Measurements from ENCODE around the gene NUBP2.

The NUBP2 gene

GRCh38 chr16:1809281-1809801 lies 26.6 kb downstream of the NUBP2 start:
- no peak for TF ChIP-seq ZNF565 (CRISPR knock-in tag; conservative IDR thresholded peaks at IDR 0.05; ENCODE audit: low read depth)
- TF ChIP-seq TCF4 (CRISPR knock-in tag; IDR thresholded peaks at IDR 0.05; ENCODE audit: borderline replicate concordance) = no peak
- no peak for TF ChIP-seq ISL1 (CRISPR knock-in tag; IDR thresholded peaks at IDR 0.05)
- no peak for TF ChIP-seq CSRNP3 (CRISPR knock-in tag; IDR thresholded peaks at IDR 0.05)
- no peak for TF ChIP-seq GLIS3 (CRISPR knock-in tag; IDR thresholded peaks at IDR 0.05)
- TF ChIP-seq PATZ1 (CRISPR knock-in tag; IDR thresholded peaks at IDR 0.05; ENCODE audit: borderline replicate concordance) = no peak
- TF ChIP-seq ZFP3 (CRISPR knock-in tag; IDR thresholded peaks at IDR 0.05) = no peak
- no peak for TF ChIP-seq RARB (CRISPR knock-in tag; IDR thresholded peaks at IDR 0.05)
- ATAC-seq = no peak

GRCh38 chr16:1810106-1810505 lies 27.3 kb downstream of the NUBP2 start:
- TF ChIP-seq ZNF565 (CRISPR knock-in tag; conservative IDR thresholded peaks at IDR 0.05; ENCODE audit: low read depth) (no peak), ZNF8 (CRISPR knock-in tag; IDR thresholded peaks at IDR 0.05) (no peak), TOX (CRISPR knock-in tag; IDR thresholded peaks at IDR 0.05; ENCODE audit: borderline replicate concordance) (no peak), ZFP30 (CRISPR knock-in tag; IDR thresholded peaks at IDR 0.05) (no peak), CREB5 (CRISPR knock-in tag; IDR thresholded peaks at IDR 0.05; ENCODE audit: low read depth) (no peak), PPARA (CRISPR knock-in tag; IDR thresholded peaks at IDR 0.05; ENCODE audit: borderline replicate concordance) (no peak), RARB (CRISPR knock-in tag; IDR thresholded peaks at IDR 0.05) (no peak), TSHZ2 (CRISPR knock-in tag; IDR thresholded peaks at IDR 0.05) (no peak)
- no peak for ATAC-seq

GRCh38 chr16:1810536-1810935 lies 27.8 kb downstream of the NUBP2 start:
- ATAC-seq = no peak
- no peak for TF ChIP-seq ISL1 (CRISPR knock-in tag; IDR thresholded peaks at IDR 0.05)
- no peak for TF ChIP-seq PPARA (CRISPR knock-in tag; IDR thresholded peaks at IDR 0.05; ENCODE audit: borderline replicate concordance)
- TF ChIP-seq TCF4 (CRISPR knock-in tag; IDR thresholded peaks at IDR 0.05; ENCODE audit: borderline replicate concordance) = no peak
- no peak for TF ChIP-seq CSDC2 (CRISPR knock-in tag; IDR thresholded peaks at IDR 0.05)
- no peak for TF ChIP-seq ESRRG (CRISPR knock-in tag; IDR thresholded peaks at IDR 0.05)
- TF ChIP-seq PATZ1 (CRISPR knock-in tag; IDR thresholded peaks at IDR 0.05; ENCODE audit: borderline replicate concordance) = no peak
- TF ChIP-seq RARB (CRISPR knock-in tag; IDR thresholded peaks at IDR 0.05) = no peak
- no peak for TF ChIP-seq GLIS3 (CRISPR knock-in tag; IDR thresholded peaks at IDR 0.05)
- no peak for TF ChIP-seq ZNF8 (CRISPR knock-in tag; IDR thresholded peaks at IDR 0.05)
- no peak for TF ChIP-seq ZNF565 (CRISPR knock-in tag; conservative IDR thresholded peaks at IDR 0.05; ENCODE audit: low read depth)
- no peak for TF ChIP-seq CSRNP3 (CRISPR knock-in tag; IDR thresholded peaks at IDR 0.05)
- no peak for TF ChIP-seq ZNF70 (CRISPR knock-in tag; IDR thresholded peaks at IDR 0.05)
- TF ChIP-seq SNAI2 (CRISPR knock-in tag; IDR thresholded peaks at IDR 0.05) = no peak
- no peak for TF ChIP-seq ZC3H10 (CRISPR knock-in tag; IDR thresholded peaks at IDR 0.05)
- no peak for TF ChIP-seq OSR1 (CRISPR knock-in tag; IDR thresholded peaks at IDR 0.05)
- TF ChIP-seq TOX (CRISPR knock-in tag; IDR thresholded peaks at IDR 0.05; ENCODE audit: borderline replicate concordance) = no peak
- TF ChIP-seq POU6F1 (CRISPR knock-in tag; IDR thresholded peaks at IDR 0.05; ENCODE audit: borderline replicate concordance, low read depth) = no peak
- TF ChIP-seq BACH2 (CRISPR knock-in tag; IDR thresholded peaks at IDR 0.05; ENCODE audit: borderline replicate concordance) = no peak
- no peak for TF ChIP-seq ZFP3 (CRISPR knock-in tag; IDR thresholded peaks at IDR 0.05)
